Panc1 (cell line): ENCODE measurements around the gene GNG7.

Experiments
- SIN3A ChIP-seq: IDR thresholded peaks from 2 replicates; pipeline ENCODE4 v1.6.1; 2012; ENCODE audit warnings: low read depth, mild to moderate bottlenecking, low read length, moderate library complexity, borderline replicate concordance; ENCODE audit not compliant: insufficient read depth
- TF ChIP-seq, protein P1 (sequence below), 2 experiments: IDR thresholded peaks; 2 replicates each; pipeline ENCODE4 v1.6.1; 2011 to 2012; ENCODE audit warnings: low read depth in 2 of 2, control low read depth in 1 of 2, low read length in 1 of 2, mild to moderate bottlenecking in 1 of 2, moderate library complexity in 1 of 2; ENCODE audit not compliant: insufficient read depth in 1 of 2
- TF ChIP-seq, protein P2 (sequence below): fragments of 450-650 bp; IDR thresholded peaks from 2 replicates; pipeline ENCODE4 v1.5.1; 2017; ENCODE audit warnings: mild to moderate bottlenecking

GRCh38 chr19:2680808-2681207, 21.7 kb downstream of the GNG7 start:
- TF ChIP-seq, protein P1, sequence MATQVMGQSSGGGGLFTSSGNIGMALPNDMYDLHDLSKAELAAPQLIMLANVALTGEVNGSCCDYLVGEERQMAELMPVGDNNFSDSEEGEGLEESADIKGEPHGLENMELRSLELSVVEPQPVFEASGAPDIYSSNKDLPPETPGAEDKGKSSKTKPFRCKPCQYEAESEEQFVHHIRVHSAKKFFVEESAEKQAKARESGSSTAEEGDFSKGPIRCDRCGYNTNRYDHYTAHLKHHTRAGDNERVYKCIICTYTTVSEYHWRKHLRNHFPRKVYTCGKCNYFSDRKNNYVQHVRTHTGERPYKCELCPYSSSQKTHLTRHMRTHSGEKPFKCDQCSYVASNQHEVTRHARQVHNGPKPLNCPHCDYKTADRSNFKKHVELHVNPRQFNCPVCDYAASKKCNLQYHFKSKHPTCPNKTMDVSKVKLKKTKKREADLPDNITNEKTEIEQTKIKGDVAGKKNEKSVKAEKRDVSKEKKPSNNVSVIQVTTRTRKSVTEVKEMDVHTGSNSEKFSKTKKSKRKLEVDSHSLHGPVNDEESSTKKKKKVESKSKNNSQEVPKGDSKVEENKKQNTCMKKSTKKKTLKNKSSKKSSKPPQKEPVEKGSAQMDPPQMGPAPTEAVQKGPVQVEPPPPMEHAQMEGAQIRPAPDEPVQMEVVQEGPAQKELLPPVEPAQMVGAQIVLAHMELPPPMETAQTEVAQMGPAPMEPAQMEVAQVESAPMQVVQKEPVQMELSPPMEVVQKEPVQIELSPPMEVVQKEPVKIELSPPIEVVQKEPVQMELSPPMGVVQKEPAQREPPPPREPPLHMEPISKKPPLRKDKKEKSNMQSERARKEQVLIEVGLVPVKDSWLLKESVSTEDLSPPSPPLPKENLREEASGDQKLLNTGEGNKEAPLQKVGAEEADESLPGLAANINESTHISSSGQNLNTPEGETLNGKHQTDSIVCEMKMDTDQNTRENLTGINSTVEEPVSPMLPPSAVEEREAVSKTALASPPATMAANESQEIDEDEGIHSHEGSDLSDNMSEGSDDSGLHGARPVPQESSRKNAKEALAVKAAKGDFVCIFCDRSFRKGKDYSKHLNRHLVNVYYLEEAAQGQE (IDR thresholded peaks at IDR 0.05; ENCODE audit: insufficient read depth in 1 of 2, low read depth in 2 of 2, low read length in 1 of 2), result no peak
- TF ChIP-seq, protein P2, sequence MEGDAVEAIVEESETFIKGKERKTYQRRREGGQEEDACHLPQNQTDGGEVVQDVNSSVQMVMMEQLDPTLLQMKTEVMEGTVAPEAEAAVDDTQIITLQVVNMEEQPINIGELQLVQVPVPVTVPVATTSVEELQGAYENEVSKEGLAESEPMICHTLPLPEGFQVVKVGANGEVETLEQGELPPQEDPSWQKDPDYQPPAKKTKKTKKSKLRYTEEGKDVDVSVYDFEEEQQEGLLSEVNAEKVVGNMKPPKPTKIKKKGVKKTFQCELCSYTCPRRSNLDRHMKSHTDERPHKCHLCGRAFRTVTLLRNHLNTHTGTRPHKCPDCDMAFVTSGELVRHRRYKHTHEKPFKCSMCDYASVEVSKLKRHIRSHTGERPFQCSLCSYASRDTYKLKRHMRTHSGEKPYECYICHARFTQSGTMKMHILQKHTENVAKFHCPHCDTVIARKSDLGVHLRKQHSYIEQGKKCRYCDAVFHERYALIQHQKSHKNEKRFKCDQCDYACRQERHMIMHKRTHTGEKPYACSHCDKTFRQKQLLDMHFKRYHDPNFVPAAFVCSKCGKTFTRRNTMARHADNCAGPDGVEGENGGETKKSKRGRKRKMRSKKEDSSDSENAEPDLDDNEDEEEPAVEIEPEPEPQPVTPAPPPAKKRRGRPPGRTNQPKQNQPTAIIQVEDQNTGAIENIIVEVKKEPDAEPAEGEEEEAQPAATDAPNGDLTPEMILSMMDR, result no peak
- no peak for TF ChIP-seq SIN3A
